Left ventricle myocardium inferior (tissue), 1 donor: ENCODE measurements around the gene FN3KRP. TPM values are rescaled to one million over a fixed set of nuclear protein-coding genes. Genes with fewer than 3 reads are reported as not detected.

Source experiments
- DNase-seq: peaks from one replicate; pipeline ENCODE4 v3.0.0-alpha.2; 2020
- H3K27ac ChIP-seq: fragments of 200-600 bp; replicated peaks from 2 replicates; pipeline ENCODE4 v1.8.0; 2021
- H3K27me3 ChIP-seq: fragments of 200-600 bp; 2 replicates; pipeline ENCODE4 v1.8.0; 2021; ENCODE audit warnings: low read depth
- H3K36me3 ChIP-seq: fragments of 200-600 bp; 2 replicates; pipeline ENCODE4 v1.8.0; 2021
- H3K4me1 ChIP-seq: fragments of 200-600 bp; 2 replicates; pipeline ENCODE4 v1.8.0; 2021
- H3K4me3 ChIP-seq: fragments of 200-600 bp; 2 replicates; pipeline ENCODE4 v1.8.0; 2021; ENCODE audit warnings: mild to moderate bottlenecking, moderate library complexity
- H3K9me3 ChIP-seq: fragments of 200-600 bp; replicated peaks from 2 replicates; pipeline ENCODE4 v1.8.0; 2021
- intact Hi-C: fragments of 100-400 bp; cut with micrococcal nuclease; formaldehyde crosslinking; loops from one replicate; pipeline ENCODE4 v1.11.0; 2022
- total RNA-seq: library from RNA; stranded (reverse); fragmentation: NEBNext Ultra II Directional; extraction: Animal tissue kit (Norgen Biotek cat#: 25700); gene quantifications from one replicate; pipeline ENCODE4 v1.2.1, GENCODE V29; 2021
- TF ChIP-seq, protein P1 (sequence below): fragments of 200-600 bp; IDR thresholded peaks from 2 replicates; pipeline ENCODE4 v1.8.0; 2021; ENCODE audit warnings: antibody characterized with exemption, mild to moderate bottlenecking, borderline replicate concordance
- donor health status: DM: no; HTN: yes; CAD: no; lungs with severe emphysema.

The FN3KRP gene
- total RNA-seq, 1 donor from 2014 or later: 13.6 TPM

- no peaks in the 10 kb centered on the region for H3K4me1 ChIP-seq
- no peak for DNase-seq
- peaks cover 36% of the 10 kb centered on the region for H3K27me3 ChIP-seq
- no peaks in the 10 kb centered on the region for H3K36me3 ChIP-seq
- no peak overlapping the region for H3K4me3 ChIP-seq
- no peaks in the 10 kb centered on the region for H3K9me3 ChIP-seq
- no peak overlapping the region for H3K27ac ChIP-seq
- intact Hi-C loops: no loop called here
- TF ChIP-seq, protein P1, sequence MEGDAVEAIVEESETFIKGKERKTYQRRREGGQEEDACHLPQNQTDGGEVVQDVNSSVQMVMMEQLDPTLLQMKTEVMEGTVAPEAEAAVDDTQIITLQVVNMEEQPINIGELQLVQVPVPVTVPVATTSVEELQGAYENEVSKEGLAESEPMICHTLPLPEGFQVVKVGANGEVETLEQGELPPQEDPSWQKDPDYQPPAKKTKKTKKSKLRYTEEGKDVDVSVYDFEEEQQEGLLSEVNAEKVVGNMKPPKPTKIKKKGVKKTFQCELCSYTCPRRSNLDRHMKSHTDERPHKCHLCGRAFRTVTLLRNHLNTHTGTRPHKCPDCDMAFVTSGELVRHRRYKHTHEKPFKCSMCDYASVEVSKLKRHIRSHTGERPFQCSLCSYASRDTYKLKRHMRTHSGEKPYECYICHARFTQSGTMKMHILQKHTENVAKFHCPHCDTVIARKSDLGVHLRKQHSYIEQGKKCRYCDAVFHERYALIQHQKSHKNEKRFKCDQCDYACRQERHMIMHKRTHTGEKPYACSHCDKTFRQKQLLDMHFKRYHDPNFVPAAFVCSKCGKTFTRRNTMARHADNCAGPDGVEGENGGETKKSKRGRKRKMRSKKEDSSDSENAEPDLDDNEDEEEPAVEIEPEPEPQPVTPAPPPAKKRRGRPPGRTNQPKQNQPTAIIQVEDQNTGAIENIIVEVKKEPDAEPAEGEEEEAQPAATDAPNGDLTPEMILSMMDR: no peak
These were observed 10.8 kb upstream of the FN3KRP start for GRCh38 chr17:82705756-82706155.

- Histone ChIP-seq H3K36me3 (no peaks in the 10 kb centered on the region), H3K4me1 (no peaks in the 10 kb centered on the region), H3K9me3 (no peaks in the 10 kb centered on the region), H3K27ac (no peak overlapping the region), H3K27me3 (peaks cover 37% of the 10 kb centered on the region), H3K4me3 (no peak overlapping the region)
- DNase-seq: no peak
- TF ChIP-seq, protein P1: no peak
- intact Hi-C loops: no loop called here
These were observed 7.4 kb upstream of the FN3KRP start for GRCh38 chr17:82709024-82709675.

- TF ChIP-seq, protein P1: no peak
- H3K27ac ChIP-seq: no peak overlapping the region
- H3K4me1 ChIP-seq: no peaks in the 10 kb centered on the region
- peaks cover 30% of the 10 kb centered on the region for H3K27me3 ChIP-seq
- H3K4me3 ChIP-seq: no peak overlapping the region
- no peaks in the 10 kb centered on the region for H3K9me3 ChIP-seq
- intact Hi-C loops: no loop called here
- no peaks in the 10 kb centered on the region for H3K36me3 ChIP-seq
- no peak for DNase-seq
These were observed 6.6 kb upstream of the FN3KRP start for GRCh38 chr17:82709676-82710498.

- Histone ChIP-seq H3K36me3 (no peaks in the 10 kb centered on the region), H3K27ac (no peak overlapping the region), H3K27me3 (peaks cover 22% of the 10 kb centered on the region), H3K4me1 (peaks cover under 1% of the 10 kb centered on the region), H3K9me3 (no peaks in the 10 kb centered on the region), H3K4me3 (no peak overlapping the region)
- no peak for DNase-seq
- TF ChIP-seq, protein P1: no peak
- intact Hi-C loops: no loop called here
These were observed 5.8 kb upstream of the FN3KRP start for GRCh38 chr17:82710499-82711232.

DNA sequence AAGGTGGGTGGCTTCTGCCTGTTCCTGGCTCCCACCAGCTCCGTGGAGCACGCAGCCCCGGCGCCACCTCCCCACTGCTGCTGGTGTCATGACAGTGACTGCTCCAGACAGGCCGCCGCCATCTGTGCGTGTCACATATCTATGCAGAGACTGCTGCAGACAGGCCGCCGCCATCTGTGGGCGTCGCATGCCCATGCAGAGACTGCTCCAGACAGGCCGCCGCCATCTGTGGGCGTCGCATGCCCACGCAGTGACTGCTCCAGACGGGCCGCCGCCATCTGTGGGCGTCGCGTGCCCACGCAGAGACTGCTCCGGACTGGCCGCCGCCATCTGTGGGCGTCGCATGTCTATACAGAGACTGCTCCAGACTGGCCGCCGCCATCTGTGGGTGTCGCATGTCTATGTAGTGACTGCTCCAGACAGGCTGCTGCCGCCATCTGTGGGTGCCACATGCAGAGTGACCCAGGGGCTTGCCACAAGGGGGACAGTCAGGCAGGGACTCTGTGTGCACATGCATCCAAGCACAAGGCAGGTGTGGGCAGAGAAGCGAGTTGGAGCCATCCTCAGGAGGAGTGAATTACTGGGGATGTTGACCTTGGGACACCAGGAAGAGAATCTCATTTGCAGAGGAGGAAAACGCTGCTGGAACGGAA lies 3.3 kb upstream of the FN3KRP start:
- Histone ChIP-seq H3K4me1 (peaks cover 22% of the 10 kb centered on the region), H3K9me3 (no peaks in the 10 kb centered on the region), H3K36me3 (no peaks in the 10 kb centered on the region), H3K27ac (no peak overlapping the region), H3K4me3 (no peak overlapping the region), H3K27me3 (peaks cover 19% of the 10 kb centered on the region)
- intact Hi-C loops: no loop called here
- DNase-seq: no peak
- TF ChIP-seq, protein P1: no peak
